ENCODE data around the gene MIEF1. TPM values are rescaled to one million over a fixed set of nuclear protein-coding genes. Genes with fewer than 3 reads are reported as not detected.

Gene MIEF1
- total RNA-seq, 1 donor from 2014 or later: 27.7 TPM

DNA sequence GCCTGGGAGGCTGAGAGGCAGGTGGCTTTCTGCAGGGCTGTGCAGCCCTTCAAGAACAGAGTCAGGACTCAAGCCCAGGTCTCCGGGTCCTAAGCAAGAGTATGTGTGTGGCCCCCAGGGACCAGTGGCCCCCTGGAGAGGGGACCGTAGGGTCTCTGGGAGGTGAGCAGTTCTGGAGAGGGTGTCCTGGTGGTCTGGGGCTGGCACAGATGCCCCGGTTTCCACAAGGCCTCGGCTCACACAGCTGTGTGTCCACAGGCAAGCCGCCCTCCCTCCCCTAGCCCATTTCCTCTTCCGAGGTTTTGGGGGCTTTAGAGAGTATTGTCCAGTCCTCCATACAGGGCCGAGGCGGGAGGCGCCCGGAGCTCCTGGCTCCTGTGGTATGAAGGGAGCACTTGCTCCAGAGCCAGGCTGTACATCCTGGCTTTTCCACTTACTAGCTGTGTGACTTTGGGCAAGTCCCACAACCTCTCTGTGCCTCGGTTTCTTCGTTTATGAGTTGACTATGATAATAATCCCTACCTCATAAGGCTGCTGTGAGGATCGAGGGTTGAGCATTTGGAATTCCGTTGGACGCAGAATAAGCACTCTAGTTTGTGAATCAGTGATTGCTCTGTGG is 33.9 kb downstream of the MIEF1 start:
- no peaks in the 10 kb centered on the region for H3K27me3 ChIP-seq (ENCODE audit: low read depth)
- peaks cover 20% of the 10 kb centered on the region for H3K4me1 ChIP-seq
- intact Hi-C loops (cut with DNase I): no loop called here
- no peaks in the 10 kb centered on the region for H3K9me3 ChIP-seq
- no peak overlapping the region for H3K27ac ChIP-seq
- TF ChIP-seq, protein P1, sequence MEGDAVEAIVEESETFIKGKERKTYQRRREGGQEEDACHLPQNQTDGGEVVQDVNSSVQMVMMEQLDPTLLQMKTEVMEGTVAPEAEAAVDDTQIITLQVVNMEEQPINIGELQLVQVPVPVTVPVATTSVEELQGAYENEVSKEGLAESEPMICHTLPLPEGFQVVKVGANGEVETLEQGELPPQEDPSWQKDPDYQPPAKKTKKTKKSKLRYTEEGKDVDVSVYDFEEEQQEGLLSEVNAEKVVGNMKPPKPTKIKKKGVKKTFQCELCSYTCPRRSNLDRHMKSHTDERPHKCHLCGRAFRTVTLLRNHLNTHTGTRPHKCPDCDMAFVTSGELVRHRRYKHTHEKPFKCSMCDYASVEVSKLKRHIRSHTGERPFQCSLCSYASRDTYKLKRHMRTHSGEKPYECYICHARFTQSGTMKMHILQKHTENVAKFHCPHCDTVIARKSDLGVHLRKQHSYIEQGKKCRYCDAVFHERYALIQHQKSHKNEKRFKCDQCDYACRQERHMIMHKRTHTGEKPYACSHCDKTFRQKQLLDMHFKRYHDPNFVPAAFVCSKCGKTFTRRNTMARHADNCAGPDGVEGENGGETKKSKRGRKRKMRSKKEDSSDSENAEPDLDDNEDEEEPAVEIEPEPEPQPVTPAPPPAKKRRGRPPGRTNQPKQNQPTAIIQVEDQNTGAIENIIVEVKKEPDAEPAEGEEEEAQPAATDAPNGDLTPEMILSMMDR (IDR thresholded peaks at IDR 0.05): no peak
- ATAC-seq: no peak
- DNase-seq: no peak
- H3K4me3 ChIP-seq: no peak overlapping the region
- peaks cover 4% of the 10 kb centered on the region for H3K36me3 ChIP-seq

DNA sequence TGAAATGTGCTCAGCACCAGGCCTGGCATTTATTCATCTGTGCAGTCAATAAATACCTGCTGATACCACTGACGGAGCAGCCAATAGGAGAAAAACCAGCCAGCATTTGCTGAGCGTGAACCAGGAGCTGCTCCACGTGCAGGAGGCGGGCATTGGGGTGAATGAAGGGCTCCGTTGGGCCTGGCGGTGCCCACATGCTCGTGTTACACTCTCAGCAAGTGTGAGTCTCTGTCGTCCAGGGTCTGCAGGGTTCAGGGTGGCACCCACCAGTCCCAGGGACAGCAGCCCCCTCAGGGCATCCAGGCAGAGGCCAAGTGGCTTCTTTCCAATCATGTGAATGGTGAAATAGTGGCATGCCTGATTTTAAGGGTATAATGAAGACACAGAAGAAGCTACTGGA is 34.6 kb downstream of the MIEF1 start:
- no peak for ATAC-seq
- no peaks in the 10 kb centered on the region for H3K27me3 ChIP-seq (ENCODE audit: low read depth)
- no peak overlapping the region for H3K27ac ChIP-seq
- intact Hi-C loops (cut with DNase I): no loop called here
- TF ChIP-seq, protein P1 (IDR thresholded peaks at IDR 0.05): no peak
- DNase-seq: no peak
- no peaks in the 10 kb centered on the region for H3K36me3 ChIP-seq
- no peak overlapping the region for H3K4me3 ChIP-seq
- peaks cover 13% of the 10 kb centered on the region for H3K4me1 ChIP-seq
- no peaks in the 10 kb centered on the region for H3K9me3 ChIP-seq

DNA sequence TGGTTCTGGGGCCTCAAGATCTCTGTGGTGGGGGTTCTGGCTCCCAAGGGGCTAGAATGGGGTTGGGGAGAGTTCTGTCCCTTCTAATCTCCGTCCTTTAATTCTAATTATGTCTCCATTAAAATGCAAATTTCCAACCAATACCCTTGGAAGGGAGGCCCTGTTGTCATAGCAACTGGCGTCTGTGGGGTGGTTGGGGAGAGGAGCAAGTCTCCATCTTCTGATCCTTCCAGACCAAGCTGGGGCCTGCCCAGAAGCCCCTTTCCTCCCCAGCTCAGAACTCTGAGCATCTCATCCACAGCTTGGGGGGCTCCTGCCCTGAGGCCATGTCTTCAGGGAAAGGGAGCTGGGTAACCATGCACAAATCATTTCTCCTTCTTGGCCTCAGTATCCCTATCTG is 35.9 kb downstream of the MIEF1 start:
- Histone ChIP-seq H3K27me3 (ENCODE audit: low read depth) (peaks cover under 1% of the 10 kb centered on the region), H3K36me3 (no peaks in the 10 kb centered on the region), H3K9me3 (no peaks in the 10 kb centered on the region), H3K4me1 (peaks cover 9% of the 10 kb centered on the region), H3K4me3 (no peak overlapping the region), H3K27ac (no peak overlapping the region)
- DNase-seq (no peak), ATAC-seq (no peak)
- TF ChIP-seq, protein P1 (IDR thresholded peaks at IDR 0.05): no peak
- intact Hi-C loops (cut with DNase I): no loop called here

DNA sequence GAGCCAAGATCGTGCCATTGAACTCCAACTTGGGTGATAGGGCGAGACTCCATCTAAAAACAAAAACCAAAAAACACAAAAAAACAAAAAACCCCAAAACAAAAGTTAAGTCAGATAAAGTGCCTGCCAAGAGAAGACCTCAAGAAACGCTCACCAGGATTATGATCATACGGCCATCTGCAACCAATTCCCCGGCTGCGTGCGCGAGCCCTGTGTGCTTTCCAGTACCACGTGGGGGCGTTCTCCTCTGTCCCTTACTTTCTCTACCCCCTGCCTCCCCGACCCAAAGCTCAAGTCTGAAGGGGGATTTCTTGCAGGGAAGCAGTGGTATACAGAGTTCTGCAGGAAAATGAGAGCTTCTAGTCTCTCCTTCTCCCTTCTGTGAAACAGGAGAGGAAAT is 41.0 kb downstream of the MIEF1 start:
- Histone ChIP-seq H3K27me3 (ENCODE audit: low read depth) (peaks cover 45% of the 10 kb centered on the region), H3K4me1 (no peaks in the 10 kb centered on the region), H3K9me3 (no peaks in the 10 kb centered on the region), H3K36me3 (no peaks in the 10 kb centered on the region), H3K4me3 (no peak overlapping the region), H3K27ac (no peak overlapping the region)
- no peak for DNase-seq
- no peak for ATAC-seq
- intact Hi-C loops (cut with DNase I): no loop called here
- TF ChIP-seq, protein P1 (IDR thresholded peaks at IDR 0.05): no peak

DNA sequence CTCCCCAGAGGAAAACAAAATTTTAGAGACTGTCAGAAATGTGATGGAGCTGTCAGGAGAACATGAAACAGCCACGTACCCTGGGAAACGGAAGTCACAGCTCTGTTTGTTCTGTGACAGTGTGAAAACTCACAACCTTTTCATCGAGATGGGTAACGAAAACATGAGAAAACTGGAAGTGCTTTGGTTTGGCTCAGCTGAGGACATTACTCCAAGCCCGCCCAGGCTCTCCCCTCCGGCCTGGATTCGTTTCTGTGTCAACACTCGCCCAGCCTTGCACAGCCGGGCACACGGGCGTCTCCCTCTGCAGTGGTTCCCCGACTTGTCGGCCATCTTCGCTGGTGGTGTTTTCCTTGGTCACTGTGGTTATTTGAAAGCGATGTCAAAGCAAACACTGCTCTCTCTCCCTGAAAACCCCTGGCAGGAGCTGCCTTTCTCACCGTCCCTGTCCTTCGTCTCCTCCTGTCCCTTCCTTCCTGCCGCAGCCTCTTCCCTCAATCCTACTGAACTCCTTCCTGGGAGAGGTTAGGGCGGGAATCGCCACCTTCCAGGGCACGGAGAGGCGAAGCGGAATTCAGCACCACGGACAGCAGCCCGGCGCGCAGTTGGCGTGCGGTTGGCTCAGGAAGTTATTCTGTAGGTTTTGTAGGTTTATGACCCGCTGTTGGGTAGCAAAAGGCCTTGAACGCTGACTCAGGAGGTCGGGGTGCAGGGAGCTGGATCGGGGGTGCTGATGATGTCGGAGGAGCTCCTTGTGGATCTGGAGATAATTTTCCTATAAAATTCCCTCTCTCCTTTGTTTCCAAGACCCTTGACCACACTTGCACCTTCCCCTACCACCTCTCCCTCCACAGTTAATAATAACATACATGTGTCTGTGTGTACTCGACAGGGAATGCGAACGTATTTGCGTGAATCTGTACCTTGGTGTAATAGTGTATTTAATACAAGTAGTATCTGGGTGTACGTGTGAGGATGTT is 43.6 kb downstream of the MIEF1 start:
- ATAC-seq: peak; percentile 32 to 49
- DNase-seq: no peak
- peaks cover 68% of the 10 kb centered on the region for H3K27me3 ChIP-seq (ENCODE audit: low read depth)
- TF ChIP-seq, protein P1 (IDR thresholded peaks at IDR 0.05): no peak
- H3K36me3 ChIP-seq: no peaks in the 10 kb centered on the region
- H3K9me3 ChIP-seq: no peaks in the 10 kb centered on the region
- no peak overlapping the region for H3K27ac ChIP-seq
- H3K4me3 ChIP-seq: no peak overlapping the region
- H3K4me1 ChIP-seq: no peaks in the 10 kb centered on the region
- intact Hi-C loops (cut with DNase I): no loop called here

Measured in lower lobe of right lung (tissue), 2 donors.